HG03457 (cell line): ENCODE data around the gene MIDN.

Experiments
- ATAC-seq: cut with Tn5 transposase; IDR thresholded peaks from one replicate; pipeline ENCODE4 v1.9.1; 2021; ENCODE audit warnings: moderate number of reproducible peaks; ENCODE audit not compliant: unreplicated experiment

Gene MIDN

GRCh38 chr19:1256646-1257474 lies 8.5 kb downstream of the MIDN start:
- ATAC-seq = no peak

GRCh38 chr19:1257475-1258162 lies 9.2 kb downstream of the MIDN start:
- no peak for ATAC-seq

- no peak for ATAC-seq
These were observed 9.7 kb downstream of the MIDN start for GRCh38 chr19:1258163-1258492.

GRCh38 chr19:1258707-1259205 lies 10.4 kb downstream of the MIDN start:
- no peak for ATAC-seq

GRCh38 chr19:1259206-1259875 lies 11.0 kb downstream of the MIDN start:
- no peak for ATAC-seq

- no peak for ATAC-seq
These were observed 11.7 kb downstream of the MIDN start for GRCh38 chr19:1259876-1260748.

- peak; percentile 37 for ATAC-seq
These were observed 12.6 kb downstream of the MIDN start for GRCh38 chr19:1260749-1261537.

- ATAC-seq = no peak
These were observed 13.1 kb downstream of the MIDN start for GRCh38 chr19:1261538-1261797.

- ATAC-seq = no peak
These were observed 13.6 kb downstream of the MIDN start for GRCh38 chr19:1261798-1262622.

GRCh38 chr19:1262623-1263123 lies 14.3 kb downstream of the MIDN start:
- no peak for ATAC-seq

- ATAC-seq = no peak
These were observed 14.8 kb downstream of the MIDN start for GRCh38 chr19:1263188-1263587.

GRCh38 chr19:1264801-1265614 lies 16.6 kb downstream of the MIDN start:
- ATAC-seq = no peak

GRCh38 chr19:1265615-1266128 lies 17.3 kb downstream of the MIDN start:
- no peak for ATAC-seq

- peak; percentile 28 for ATAC-seq
These were observed 17.9 kb downstream of the MIDN start for GRCh38 chr19:1266129-1266915.

GRCh38 chr19:1266916-1267476 lies 18.6 kb downstream of the MIDN start:
- ATAC-seq = no peak

GRCh38 chr19:1267477-1268225 lies 19.3 kb downstream of the MIDN start:
- no peak for ATAC-seq
